CD4-positive, alpha-beta T cell treated with Interleukin-15 for 4 hours (primary cell): ENCODE data around the gene CCL4L2.
"Not testable (repeated sequence)": the region's sequence is repeated elsewhere in the genome, so short reads cannot be mapped to it uniquely, and the experiment has no call there.

ENCODE experiments used
- DNase-seq: peaks from one replicate; pipeline ENCODE4 v3.0.0-alpha.2; 2020; ENCODE audit warnings: low spot score

Gene CCL4L2

GRCh38 chr17:36221581-36222100, 10.8 kb downstream of the CCL4L2 start:
- not testable (repeated sequence) for DNase-seq

GRCh38 chr17:36222967-36223366, 12.1 kb downstream of the CCL4L2 start:
- not testable (repeated sequence) for DNase-seq

- peak; percentile 19 for DNase-seq
Observed at GRCh38 chr17:36229644-36230043, 18.8 kb downstream of the CCL4L2 start.

- DNase-seq: not testable (repeated sequence)
Observed at GRCh38 chr17:36242046-36242445, 31.2 kb downstream of the CCL4L2 start.
